ENCODE results near the gene ANKS1B.

DNA sequence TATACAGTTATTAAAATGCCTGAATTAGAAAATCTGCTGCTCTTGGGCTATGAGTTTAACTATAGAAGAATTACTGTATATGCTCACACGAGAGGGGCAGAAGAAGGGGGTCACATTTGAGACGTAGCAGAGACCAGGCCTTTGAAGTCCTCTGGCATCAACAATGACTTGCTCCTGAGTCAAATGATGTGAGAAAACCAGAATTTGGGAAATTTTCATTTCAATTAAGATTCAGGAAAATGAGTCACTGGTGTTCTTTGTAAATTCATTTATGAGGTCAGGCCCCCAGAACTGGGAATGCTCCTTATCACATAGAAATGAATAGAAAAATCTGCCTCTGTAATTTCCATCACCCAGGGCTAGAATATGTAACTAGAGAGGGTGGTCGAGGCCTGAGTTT is 1246.7 kb downstream of the ANKS1B start:
- TF ChIP-seq, protein P1, sequence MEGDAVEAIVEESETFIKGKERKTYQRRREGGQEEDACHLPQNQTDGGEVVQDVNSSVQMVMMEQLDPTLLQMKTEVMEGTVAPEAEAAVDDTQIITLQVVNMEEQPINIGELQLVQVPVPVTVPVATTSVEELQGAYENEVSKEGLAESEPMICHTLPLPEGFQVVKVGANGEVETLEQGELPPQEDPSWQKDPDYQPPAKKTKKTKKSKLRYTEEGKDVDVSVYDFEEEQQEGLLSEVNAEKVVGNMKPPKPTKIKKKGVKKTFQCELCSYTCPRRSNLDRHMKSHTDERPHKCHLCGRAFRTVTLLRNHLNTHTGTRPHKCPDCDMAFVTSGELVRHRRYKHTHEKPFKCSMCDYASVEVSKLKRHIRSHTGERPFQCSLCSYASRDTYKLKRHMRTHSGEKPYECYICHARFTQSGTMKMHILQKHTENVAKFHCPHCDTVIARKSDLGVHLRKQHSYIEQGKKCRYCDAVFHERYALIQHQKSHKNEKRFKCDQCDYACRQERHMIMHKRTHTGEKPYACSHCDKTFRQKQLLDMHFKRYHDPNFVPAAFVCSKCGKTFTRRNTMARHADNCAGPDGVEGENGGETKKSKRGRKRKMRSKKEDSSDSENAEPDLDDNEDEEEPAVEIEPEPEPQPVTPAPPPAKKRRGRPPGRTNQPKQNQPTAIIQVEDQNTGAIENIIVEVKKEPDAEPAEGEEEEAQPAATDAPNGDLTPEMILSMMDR (IDR thresholded peaks at IDR 0.05), result no peak
- TF ChIP-seq POLR2A (IDR thresholded peaks at IDR 0.05), result no peak

All from Peyer's patch (tissue), 4 donors.